DND-41 (cell line): ENCODE measurements around the gene RASD1.

ENCODE experiments used
- ATAC-seq: fragments of 200-7000 bp; cut with Tn5 transposase; 3 replicates; pipeline ENCODE4 v1.9.1; 2021; ENCODE audit warnings: low read depth; ENCODE audit not compliant: insufficient read depth
- DNase-seq: peaks from one replicate; pipeline ENCODE4 v3.0.0-alpha.2; 2020
- H2AFZ ChIP-seq: 2 replicates; pipeline ENCODE4 v1.6.0; 2012; ENCODE audit warnings: low read depth, low read length
- H3K27ac ChIP-seq: 2 replicates; pipeline ENCODE4 v1.5.1; 2012; ENCODE audit warnings: low read length, inconsistent platforms
- H3K27me3 ChIP-seq: fragments of 200-600 bp; sonication (generic); 2 replicates; pipeline ENCODE4 v1.6.0; 2012; ENCODE audit warnings: low read length, mild to moderate bottlenecking, inconsistent platforms; ENCODE audit not compliant: insufficient read depth, poor library complexity
- H3K36me3 ChIP-seq: 2 replicates; pipeline ENCODE4 v1.5.1; 2012; ENCODE audit warnings: low read length, inconsistent platforms; ENCODE audit not compliant: insufficient read depth
- H3K4me1 ChIP-seq: 2 replicates; pipeline ENCODE4 v1.5.1; 2012; ENCODE audit warnings: mild to moderate bottlenecking, low read length; ENCODE audit not compliant: insufficient read depth
- H3K4me2 ChIP-seq: 2 replicates; pipeline ENCODE4 v1.6.0; 2012; ENCODE audit warnings: mild to moderate bottlenecking, moderate library complexity, low read length, inconsistent platforms; ENCODE audit not compliant: insufficient read depth
- H3K4me3 ChIP-seq, 2 experiments: fragments of 200-600 bp in 1 of 2; shearing (Covaris generic) in 1 of 2; 2 replicates each; pipeline ENCODE4 v1.5.1; 2012 to 2016; ENCODE audit warnings: inconsistent platforms in 2 of 2, low read length in 2 of 2, mild to moderate bottlenecking in 2 of 2, low read depth in 1 of 2, moderate library complexity in 1 of 2
- H3K79me2 ChIP-seq: 2 replicates; pipeline ENCODE4 v1.6.0; 2012; ENCODE audit warnings: low read length, inconsistent platforms; ENCODE audit not compliant: insufficient read depth
- H3K9ac ChIP-seq: 2 replicates; pipeline ENCODE4 v1.6.0; 2012; ENCODE audit warnings: low read depth, mild to moderate bottlenecking, inconsistent platforms, low read length, moderate library complexity
- H3K9me3 ChIP-seq: 2 replicates; pipeline ENCODE4 v1.5.1; 2012; ENCODE audit warnings: low read length, moderate library complexity, mild to moderate bottlenecking, inconsistent platforms; ENCODE audit not compliant: insufficient read depth, severe bottlenecking
- H4K20me1 ChIP-seq: 2 replicates; pipeline ENCODE4 v1.6.0; 2012; ENCODE audit warnings: low read length; ENCODE audit not compliant: insufficient read depth
- EZH2 ChIP-seq: IDR thresholded peaks from 3 replicates; pipeline ENCODE4 v1.6.1; 2012; ENCODE audit warnings: borderline replicate concordance, low read depth, mild to moderate bottlenecking, moderate library complexity, low read length, inconsistent platforms; ENCODE audit not compliant: severe bottlenecking
- TF ChIP-seq, protein P1 (sequence below): IDR thresholded peaks from 2 replicates; pipeline ENCODE4 v1.5.1; 2012; ENCODE audit warnings: borderline replicate concordance, low read length, moderate library complexity, mild to moderate bottlenecking; ENCODE audit not compliant: poor library complexity, severe bottlenecking; ENCODE audit errors: extremely low read depth

RASD1 gene

GRCh38 chr17:17519886-17520285 lies 23.7 kb upstream of the RASD1 start:
- no peaks in the 10 kb centered on the region for H3K9me3 ChIP-seq
- no peak overlapping the region for H3K4me2 ChIP-seq
- DNase-seq: no peak
- no peak overlapping the region for H3K4me3 ChIP-seq
- H3K9ac ChIP-seq: no peak overlapping the region
- TF ChIP-seq, protein P1, sequence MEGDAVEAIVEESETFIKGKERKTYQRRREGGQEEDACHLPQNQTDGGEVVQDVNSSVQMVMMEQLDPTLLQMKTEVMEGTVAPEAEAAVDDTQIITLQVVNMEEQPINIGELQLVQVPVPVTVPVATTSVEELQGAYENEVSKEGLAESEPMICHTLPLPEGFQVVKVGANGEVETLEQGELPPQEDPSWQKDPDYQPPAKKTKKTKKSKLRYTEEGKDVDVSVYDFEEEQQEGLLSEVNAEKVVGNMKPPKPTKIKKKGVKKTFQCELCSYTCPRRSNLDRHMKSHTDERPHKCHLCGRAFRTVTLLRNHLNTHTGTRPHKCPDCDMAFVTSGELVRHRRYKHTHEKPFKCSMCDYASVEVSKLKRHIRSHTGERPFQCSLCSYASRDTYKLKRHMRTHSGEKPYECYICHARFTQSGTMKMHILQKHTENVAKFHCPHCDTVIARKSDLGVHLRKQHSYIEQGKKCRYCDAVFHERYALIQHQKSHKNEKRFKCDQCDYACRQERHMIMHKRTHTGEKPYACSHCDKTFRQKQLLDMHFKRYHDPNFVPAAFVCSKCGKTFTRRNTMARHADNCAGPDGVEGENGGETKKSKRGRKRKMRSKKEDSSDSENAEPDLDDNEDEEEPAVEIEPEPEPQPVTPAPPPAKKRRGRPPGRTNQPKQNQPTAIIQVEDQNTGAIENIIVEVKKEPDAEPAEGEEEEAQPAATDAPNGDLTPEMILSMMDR: no peak
- TF ChIP-seq EZH2: no peak
- H2AFZ ChIP-seq: no peak overlapping the region
- H3K27ac ChIP-seq: no peak overlapping the region
- peaks cover 17% of the 10 kb centered on the region for H3K36me3 ChIP-seq
- no peaks in the 10 kb centered on the region for H3K79me2 ChIP-seq
- H3K4me1 ChIP-seq: no peaks in the 10 kb centered on the region
- no peaks in the 10 kb centered on the region for H3K27me3 ChIP-seq
- H4K20me1 ChIP-seq: 0 out of 2 replicates have a peak, but pooled peaks cover 6% of the 10 kb centered on the region
- no peak for ATAC-seq

- ATAC-seq: no peak
- Histone ChIP-seq H3K4me1 (no peaks in the 10 kb centered on the region), H3K4me2 (no peak overlapping the region), H2AFZ (no peak overlapping the region), H3K27me3 (no peaks in the 10 kb centered on the region), H3K36me3 (peaks cover 17% of the 10 kb centered on the region), H3K4me3 (no peak overlapping the region), H3K9ac (no peak overlapping the region), H3K27ac (no peak overlapping the region), H3K79me2 (no peaks in the 10 kb centered on the region), H3K9me3 (no peaks in the 10 kb centered on the region), H4K20me1 (0 out of 2 replicates have a peak, but pooled peaks cover 6% of the 10 kb centered on the region)
- TF ChIP-seq, protein P1: no peak
- TF ChIP-seq EZH2: no peak
- DNase-seq: no peak
Measured at GRCh38 chr17:17518951-17519350, 22.8 kb upstream of the RASD1 start.

DNA sequence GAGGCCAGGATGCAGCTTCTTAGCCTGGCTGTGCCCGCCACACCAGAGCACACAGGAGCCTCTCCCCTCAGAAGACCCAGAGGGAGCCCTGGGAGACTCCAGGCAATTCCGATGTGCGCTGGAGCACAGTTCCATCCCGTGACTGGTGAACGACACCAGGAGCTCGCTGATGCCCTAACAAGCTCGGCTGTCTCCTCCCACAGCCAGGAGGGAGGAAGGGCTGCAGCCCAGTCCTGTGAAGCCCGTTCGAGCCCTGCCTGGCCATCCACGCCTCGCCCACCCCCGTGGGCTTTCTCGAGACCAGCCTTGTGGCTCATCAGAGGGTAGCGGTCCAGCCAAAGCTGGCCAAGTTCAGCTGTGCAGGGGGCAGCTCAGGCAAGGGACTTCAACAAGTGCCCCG lies 21.8 kb upstream of the RASD1 start:
- Histone ChIP-seq H3K4me1 (no peaks in the 10 kb centered on the region), H3K27me3 (no peaks in the 10 kb centered on the region), H3K4me3 (no peak overlapping the region), H2AFZ (no peak overlapping the region), H3K79me2 (no peaks in the 10 kb centered on the region), H3K9me3 (no peaks in the 10 kb centered on the region), H3K27ac (no peak overlapping the region), H3K4me2 (no peak overlapping the region), H4K20me1 (0 out of 2 replicates have a peak, but pooled peaks cover 3% of the 10 kb centered on the region), H3K36me3 (peaks cover 17% of the 10 kb centered on the region), H3K9ac (no peak overlapping the region)
- TF ChIP-seq, protein P1: no peak
- no peak for TF ChIP-seq EZH2
- no peak for ATAC-seq
- DNase-seq: no peak
